ENCODE measurements around the gene MFN2. TPM values are rescaled to one million over a fixed set of nuclear protein-coding genes. Genes with fewer than 3 reads are reported as not detected.

Gene MFN2
- total RNA-seq, 3 donors from 2014 or later (not counting 1 experiment from before 2014, with no cell fraction given), result 54.7 to 65.9 (median 55.8) TPM

DNA sequence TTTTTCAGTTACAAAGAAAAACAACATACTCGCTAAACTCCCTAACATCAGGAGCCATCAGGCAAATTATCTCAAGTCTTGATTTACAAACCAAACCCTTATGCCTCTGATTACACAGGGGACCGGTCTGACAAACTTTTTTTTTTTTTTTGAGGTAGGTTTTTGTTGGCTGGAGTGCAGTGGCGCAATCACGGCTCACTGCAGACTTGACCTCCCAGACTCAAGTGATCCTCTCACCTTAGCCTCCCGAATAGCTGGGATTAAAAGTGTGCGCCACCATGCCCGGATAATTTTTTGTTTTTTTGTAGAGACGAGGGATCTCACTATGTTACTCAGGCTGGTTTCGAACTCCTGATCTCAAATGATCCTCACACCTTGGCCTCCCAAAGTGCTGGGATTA is 35.3 kb downstream of the MFN2 start:
- Mint-ChIP-seq H3K4me3 (no peak overlapping the region), H3K27me3 (ENCODE audit: low read depth in 2 of 2) (no peaks in the 10 kb centered on the region), H3K4me1 (peaks cover 6 to 19% of the 10 kb centered on the region in 2 donors), H3K36me3 (no peaks in the 10 kb centered on the region), H3K9me3 (no peaks in the 10 kb centered on the region), H3K27ac (no peak overlapping the region)
- TF ChIP-seq, protein P1, sequence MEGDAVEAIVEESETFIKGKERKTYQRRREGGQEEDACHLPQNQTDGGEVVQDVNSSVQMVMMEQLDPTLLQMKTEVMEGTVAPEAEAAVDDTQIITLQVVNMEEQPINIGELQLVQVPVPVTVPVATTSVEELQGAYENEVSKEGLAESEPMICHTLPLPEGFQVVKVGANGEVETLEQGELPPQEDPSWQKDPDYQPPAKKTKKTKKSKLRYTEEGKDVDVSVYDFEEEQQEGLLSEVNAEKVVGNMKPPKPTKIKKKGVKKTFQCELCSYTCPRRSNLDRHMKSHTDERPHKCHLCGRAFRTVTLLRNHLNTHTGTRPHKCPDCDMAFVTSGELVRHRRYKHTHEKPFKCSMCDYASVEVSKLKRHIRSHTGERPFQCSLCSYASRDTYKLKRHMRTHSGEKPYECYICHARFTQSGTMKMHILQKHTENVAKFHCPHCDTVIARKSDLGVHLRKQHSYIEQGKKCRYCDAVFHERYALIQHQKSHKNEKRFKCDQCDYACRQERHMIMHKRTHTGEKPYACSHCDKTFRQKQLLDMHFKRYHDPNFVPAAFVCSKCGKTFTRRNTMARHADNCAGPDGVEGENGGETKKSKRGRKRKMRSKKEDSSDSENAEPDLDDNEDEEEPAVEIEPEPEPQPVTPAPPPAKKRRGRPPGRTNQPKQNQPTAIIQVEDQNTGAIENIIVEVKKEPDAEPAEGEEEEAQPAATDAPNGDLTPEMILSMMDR (IDR thresholded peaks at IDR 0.05), result no peak
- peaks cover 14% of the 10 kb centered on the region for H3K4me1 ChIP-seq (ENCODE audit: control insufficient read depth, insufficient read depth, low read length)
- H3K36me3 ChIP-seq (ENCODE audit: control insufficient read depth, insufficient read depth, low read length), result peaks cover 25% of the 10 kb centered on the region
- no peak for DNase-seq
- H3K27me3 ChIP-seq (ENCODE audit: control insufficient read depth, insufficient read depth, low read length), result no peaks in the 10 kb centered on the region
- ATAC-seq, result no peak
- no peak overlapping the region for H3K27ac ChIP-seq (ENCODE audit: low read length)
- intact Hi-C loops (cut with micrococcal nuclease), result no loop called here
- no peaks in the 10 kb centered on the region for H3K9me3 ChIP-seq (ENCODE audit: control insufficient read depth, insufficient read depth, low read length)
- no peak overlapping the region for H3K4me3 ChIP-seq (ENCODE audit: low read length)
- 93% methylated on average over 8 of the region's 9 CpGs for WGBS (ENCODE audit: insufficient coverage)

DNA sequence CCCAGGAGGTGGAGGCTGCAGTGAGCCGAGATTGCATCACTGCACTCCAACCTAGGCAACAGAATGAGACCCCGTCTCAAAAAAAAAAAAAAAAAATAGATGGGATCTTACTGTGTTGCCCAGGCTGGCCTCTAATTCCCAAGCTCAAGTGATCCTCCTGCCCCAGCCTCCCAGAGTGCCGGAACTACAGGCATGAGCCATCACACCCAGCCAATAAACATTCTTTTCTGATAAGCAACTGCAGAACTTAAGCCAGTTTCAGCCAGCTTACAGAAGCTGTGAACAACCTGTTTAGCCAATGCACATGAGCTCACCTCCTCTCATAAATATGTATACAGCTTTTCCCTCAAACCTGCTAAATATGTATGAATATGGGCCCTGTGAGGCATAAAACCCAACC is 35.9 kb downstream of the MFN2 start:
- Histone ChIP-seq H3K27ac (ENCODE audit: low read length) (no peak overlapping the region), H3K4me1 (ENCODE audit: control insufficient read depth, insufficient read depth, low read length) (peaks cover 17% of the 10 kb centered on the region), H3K27me3 (ENCODE audit: control insufficient read depth, insufficient read depth, low read length) (no peaks in the 10 kb centered on the region), H3K36me3 (ENCODE audit: control insufficient read depth, insufficient read depth, low read length) (peaks cover 18% of the 10 kb centered on the region), H3K9me3 (ENCODE audit: control insufficient read depth, insufficient read depth, low read length) (no peaks in the 10 kb centered on the region), H3K4me3 (ENCODE audit: low read length) (no peak overlapping the region)
- Mint-ChIP-seq H3K27me3 (ENCODE audit: low read depth in 2 of 2) (no peaks in the 10 kb centered on the region), H3K4me1 (peaks cover 6 to 19% of the 10 kb centered on the region in 2 donors), H3K9me3 (no peaks in the 10 kb centered on the region), H3K27ac (no peak overlapping the region), H3K4me3 (no peak overlapping the region), H3K36me3 (no peaks in the 10 kb centered on the region)
- no peak for ATAC-seq
- TF ChIP-seq, protein P1 (IDR thresholded peaks at IDR 0.05), result no peak
- 100% methylated on average over 2 of the region's 3 CpGs for WGBS (ENCODE audit: insufficient coverage)
- no peak for DNase-seq
- intact Hi-C loops (cut with micrococcal nuclease), result no loop called here

DNA sequence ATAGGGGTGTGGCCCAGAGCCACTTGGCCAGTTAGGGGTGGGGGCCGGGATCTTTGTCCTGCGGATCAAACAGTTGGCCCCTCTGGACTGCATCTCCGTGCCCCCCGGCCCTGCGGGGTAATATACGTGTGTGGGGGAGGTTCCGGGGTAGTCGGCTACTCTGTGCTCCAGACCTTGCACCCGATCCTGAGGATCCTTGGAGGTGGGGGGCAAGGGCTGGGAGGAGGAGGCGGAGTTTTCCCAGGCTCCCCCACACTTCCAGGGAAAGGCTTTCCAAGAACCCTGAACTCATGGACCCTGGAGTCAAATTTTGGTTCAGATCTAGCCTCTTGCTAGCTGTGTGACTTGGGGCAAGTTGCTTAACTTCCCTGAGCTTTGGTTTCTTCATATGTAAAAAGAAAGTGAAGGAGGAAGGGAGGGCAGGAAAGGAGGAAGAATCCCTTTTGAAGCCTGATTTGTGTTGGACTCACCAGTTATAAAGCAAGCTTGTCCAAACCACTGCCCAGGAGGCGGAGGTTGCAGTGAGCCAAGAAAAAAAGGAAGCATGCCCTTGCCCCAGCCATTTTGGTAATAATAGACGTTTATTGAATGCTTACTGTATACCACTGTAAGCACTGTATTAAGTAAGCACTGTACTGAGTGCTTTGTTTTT is 39.7 kb downstream of the MFN2 start:
- Mint-ChIP-seq H3K36me3 (no peaks in the 10 kb centered on the region), H3K4me3 (peak overlapping the region; percentile 91), H3K9me3 (no peaks in the 10 kb centered on the region), H3K4me1 (peaks cover 6 to 14% of the 10 kb centered on the region in 2 donors), H3K27me3 (ENCODE audit: low read depth in 2 of 2) (no peaks in the 10 kb centered on the region), H3K27ac (peak overlapping the region; percentile 73 to 76)
- Histone ChIP-seq H3K4me3 (ENCODE audit: low read length) (peak overlapping the region; percentile 99), H3K27ac (ENCODE audit: low read length) (peak overlapping the region; percentile 47), H3K4me1 (ENCODE audit: control insufficient read depth, insufficient read depth, low read length) (peaks cover 17% of the 10 kb centered on the region), H3K9me3 (ENCODE audit: control insufficient read depth, insufficient read depth, low read length) (no peaks in the 10 kb centered on the region), H3K27me3 (ENCODE audit: control insufficient read depth, insufficient read depth, low read length) (no peaks in the 10 kb centered on the region), H3K36me3 (ENCODE audit: control insufficient read depth, insufficient read depth, low read length) (peaks cover 14% of the 10 kb centered on the region)
- intact Hi-C loops (cut with micrococcal nuclease), result loop anchor here (1.0 kb wide), 1 partner anchor 40 kb away; the partner anchor contains the start of gene MFN2
- TF ChIP-seq, protein P1 (IDR thresholded peaks at IDR 0.05), result no peak
- WGBS (ENCODE audit: insufficient coverage), result 8% methylated on average over 10 of the region's 12 CpGs
- ATAC-seq (no peak), DNase-seq (peak in 1 of 2 donors; percentile 23)

DNA sequence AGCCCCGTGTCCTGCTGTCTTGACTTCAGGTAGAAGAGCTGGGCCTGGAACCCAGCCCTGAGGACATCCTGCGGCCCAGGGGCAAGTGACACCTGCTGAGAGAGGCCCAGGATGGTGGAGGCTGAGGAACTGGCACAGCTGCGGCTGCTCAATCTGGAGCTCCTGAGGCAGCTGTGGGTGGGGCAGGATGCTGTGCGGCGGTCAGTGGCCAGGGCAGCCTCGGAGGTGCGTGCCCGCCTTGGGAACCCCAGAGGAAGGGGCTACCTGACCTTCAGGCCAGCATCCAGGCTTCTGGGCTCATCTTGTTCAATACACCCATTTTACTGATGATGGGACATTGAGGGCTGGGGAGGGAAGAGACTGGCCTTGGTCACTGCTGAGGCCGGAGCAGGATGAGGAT is 41.4 kb downstream of the MFN2 start:
- no peak overlapping the region for H3K27ac ChIP-seq (ENCODE audit: low read length)
- H3K27me3 Mint-ChIP-seq (ENCODE audit: low read depth in 2 of 2), result no peaks in the 10 kb centered on the region
- H3K4me1 Mint-ChIP-seq, result peaks cover 6 to 14% of the 10 kb centered on the region in 2 donors
- no peak overlapping the region for H3K27ac Mint-ChIP-seq
- H3K4me3 Mint-ChIP-seq, result no peak overlapping the region
- TF ChIP-seq, protein P1 (IDR thresholded peaks at IDR 0.05), result no peak
- H3K4me3 ChIP-seq (ENCODE audit: low read length), result no peak overlapping the region
- ATAC-seq (no peak), DNase-seq (no peak)
- intact Hi-C loops (cut with micrococcal nuclease), result no loop called here
- H3K36me3 ChIP-seq (ENCODE audit: control insufficient read depth, insufficient read depth, low read length), result peaks cover 23% of the 10 kb centered on the region
- no peaks in the 10 kb centered on the region for H3K9me3 ChIP-seq (ENCODE audit: control insufficient read depth, insufficient read depth, low read length)
- H3K36me3 Mint-ChIP-seq, result peaks cover 3% of the 10 kb centered on the region
- no peaks in the 10 kb centered on the region for H3K9me3 Mint-ChIP-seq
- H3K27me3 ChIP-seq (ENCODE audit: control insufficient read depth, insufficient read depth, low read length), result no peaks in the 10 kb centered on the region
- peaks cover 17% of the 10 kb centered on the region for H3K4me1 ChIP-seq (ENCODE audit: control insufficient read depth, insufficient read depth, low read length)
- WGBS (ENCODE audit: insufficient coverage), result 95% methylated on average over 9 of the region's 9 CpGs

All from natural killer cell (primary cell).